ENCODE results near the gene GLOD4.

- TF ChIP-seq CTCF (conservative IDR thresholded peaks at IDR 0.05 in 1 of 2, IDR thresholded peaks at IDR 0.05 in 1 of 2; ENCODE audit: low read depth in 1 of 2, low read length in 2 of 2) (no peak), EZH2 (IDR thresholded peaks at IDR 0.05; ENCODE audit: low read length, missing control alignments) (no peak)
Measured at GRCh38 chr17:751269-752001, 30.6 kb downstream of the GLOD4 start.

Data from fibroblast of lung (primary cell).